GM10248 (cell line): ENCODE measurements around the gene ESAM.

Experiments used
- CTCF ChIA-PET: fragments of 300-600 bp; sonication (Branson Sonifier 250); formaldehyde crosslinking; extraction: SDS; loops from one replicate; lab custom pipeline; 2021; ENCODE audit warnings: antibody characterized with exemption; lab: Yijun Ruan, JAX
- POLR2A ChIA-PET: fragments of 350-650 bp; sonication (Branson Sonifier 250); formaldehyde crosslinking; extraction: SDS; loops from one replicate; lab custom pipeline; 2020; ENCODE audit warnings: antibody characterized with exemption; lab: Yijun Ruan, JAX
- DNase-seq: peaks from one replicate; pipeline ENCODE4 v3.0.0; 2012; ENCODE audit errors: extremely low spot score
- CTCF ChIP-seq: IDR thresholded peaks from 2 replicates; pipeline ENCODE4 v1.5.1; 2012; ENCODE audit warnings: mild to moderate bottlenecking, low read depth; ENCODE audit errors: extremely low read depth, missing control alignments, control extremely low read depth

Gene ESAM

GRCh38 chr11:124739479-124740276, 22.4 kb downstream of the ESAM start, which contains the start of gene NRGN:
NRGN (plus strand) TSS chr11:124739942; CDS start chr11:124740085, 143 bp downstream.
- POLR2A ChIA-PET = no interaction called here

GRCh38 chr11:124738713-124739478, 23.2 kb downstream of the ESAM start:
- no peak for DNase-seq
- POLR2A ChIA-PET = interaction anchor here (0.6 kb wide), 1 partner anchor 111 kb away, joined by 3 read pairs; no protein-coding TSS in a partner anchor
- CTCF ChIA-PET = interaction anchor here (1.0 to 17.5 kb wide), 5 partner anchors 12 to 98 kb away, joined by 3 to 183 read pairs (median 4); partner anchors contain the start of gene ESAM
- no peak for TF ChIP-seq CTCF

More at GRCh38 chr11:124739479-124740276, 22.4 kb downstream of the ESAM start, which contains the start of gene NRGN:
- CTCF ChIA-PET = interaction anchor here (0.9 to 17.5 kb wide), 7 partner anchors 11 to 97 kb away, joined by 3 to 183 read pairs (median 4); partner anchors contain the start of gene ESAM
- TF ChIP-seq CTCF = no peak
- DNase-seq = peak; percentile 95

- TF ChIP-seq CTCF = no peak
- POLR2A ChIA-PET = no interaction called here
- no peak for DNase-seq
- CTCF ChIA-PET = interaction anchor here (1.0 to 2.1 kb wide), 2 partner anchors 8 to 41 kb away, joined by 3 to 11 read pairs; no protein-coding TSS in a partner anchor
Observed at GRCh38 chr11:124737638-124738305, 24.3 kb downstream of the ESAM start.

- ChIA-PET POLR2A (interaction anchor here (0.6 kb wide), 1 partner anchor 115 kb away, joined by 3 read pairs; no protein-coding TSS in a partner anchor), CTCF (interaction anchor here (1.0 to 3.5 kb wide), 3 partner anchors 9 to 42 kb away, joined by 3 to 12 read pairs (median 11); no protein-coding TSS in a partner anchor)
- DNase-seq = no peak
- TF ChIP-seq CTCF = no peak
Observed at GRCh38 chr11:124736736-124737135, 25.4 kb downstream of the ESAM start.

- CTCF ChIA-PET = interaction anchor here (1.6 to 1.9 kb wide), 2 partner anchors 12 to 15 kb away, joined by 5 read pairs; no protein-coding TSS in a partner anchor
- no peak for DNase-seq
- no peak for TF ChIP-seq CTCF
Observed at GRCh38 chr11:124732230-124732629, 29.9 kb downstream of the ESAM start.

GRCh38 chr11:124729571-124729970, 32.5 kb downstream of the ESAM start:
- CTCF ChIA-PET = interaction anchor here (1.7 kb wide), 1 partner anchor 17 kb away, joined by 4 read pairs; no protein-coding TSS in a partner anchor
- no peak for DNase-seq
- TF ChIP-seq CTCF = no peak
- POLR2A ChIA-PET = no interaction called here

More at GRCh38 chr11:124732230-124732629, 29.9 kb downstream of the ESAM start:
- POLR2A ChIA-PET = no interaction called here
